Measurements from ENCODE around the gene LYZ.

DNA sequence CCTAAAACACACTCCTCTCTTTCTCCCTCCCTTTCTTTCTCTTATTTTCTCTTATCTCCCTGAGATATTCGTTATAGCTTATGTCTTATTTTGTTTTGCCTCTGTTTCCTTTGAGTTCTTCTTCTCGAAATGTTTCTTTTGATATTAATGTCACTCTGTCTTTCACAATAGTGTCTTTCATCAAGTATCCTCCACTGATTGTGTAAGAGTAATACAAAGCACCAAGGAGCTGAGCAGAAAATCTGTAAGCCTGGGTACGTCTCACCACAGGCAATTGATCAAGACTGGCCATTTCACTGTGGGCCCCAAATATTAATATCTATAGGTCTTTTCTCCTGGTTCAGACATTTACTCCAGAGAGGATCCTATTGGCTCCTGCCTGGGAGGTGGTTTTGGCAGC is 4.8 kb upstream of the LYZ start:
- TF ChIP-seq POLR2A (IDR thresholded peaks at IDR 0.05), result no peak
- TF ChIP-seq, protein P1, sequence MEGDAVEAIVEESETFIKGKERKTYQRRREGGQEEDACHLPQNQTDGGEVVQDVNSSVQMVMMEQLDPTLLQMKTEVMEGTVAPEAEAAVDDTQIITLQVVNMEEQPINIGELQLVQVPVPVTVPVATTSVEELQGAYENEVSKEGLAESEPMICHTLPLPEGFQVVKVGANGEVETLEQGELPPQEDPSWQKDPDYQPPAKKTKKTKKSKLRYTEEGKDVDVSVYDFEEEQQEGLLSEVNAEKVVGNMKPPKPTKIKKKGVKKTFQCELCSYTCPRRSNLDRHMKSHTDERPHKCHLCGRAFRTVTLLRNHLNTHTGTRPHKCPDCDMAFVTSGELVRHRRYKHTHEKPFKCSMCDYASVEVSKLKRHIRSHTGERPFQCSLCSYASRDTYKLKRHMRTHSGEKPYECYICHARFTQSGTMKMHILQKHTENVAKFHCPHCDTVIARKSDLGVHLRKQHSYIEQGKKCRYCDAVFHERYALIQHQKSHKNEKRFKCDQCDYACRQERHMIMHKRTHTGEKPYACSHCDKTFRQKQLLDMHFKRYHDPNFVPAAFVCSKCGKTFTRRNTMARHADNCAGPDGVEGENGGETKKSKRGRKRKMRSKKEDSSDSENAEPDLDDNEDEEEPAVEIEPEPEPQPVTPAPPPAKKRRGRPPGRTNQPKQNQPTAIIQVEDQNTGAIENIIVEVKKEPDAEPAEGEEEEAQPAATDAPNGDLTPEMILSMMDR (IDR thresholded peaks at IDR 0.05), result no peak

Measured in suprapubic skin (tissue), 3 donors.